H9 (cell line): ENCODE results near the gene CCNC. TPM values are rescaled to one million over a fixed set of nuclear protein-coding genes. Genes with fewer than 3 reads are reported as not detected.
"Not testable (repeated sequence)": the region's sequence is repeated elsewhere in the genome, so short reads cannot be mapped to it uniquely, and the experiment has no call there.

Experiments used
- DNase-seq: peaks from one replicate; pipeline ENCODE4 v3.0.0-alpha.2; 2017
- H2AFZ ChIP-seq: one replicate; pipeline ENCODE4 v1.6.1; 2013; ENCODE audit warnings: mild to moderate bottlenecking, low read length, control low read depth, moderate library complexity
- H2AK5ac ChIP-seq: 2 replicates; pipeline ENCODE4 v1.6.1; 2013; ENCODE audit warnings: low read length, control low read depth, mixed read lengths; ENCODE audit not compliant: insufficient read length
- H2BK120ac ChIP-seq: one replicate; pipeline ENCODE4 v1.6.1; 2013; ENCODE audit warnings: low read depth, mild to moderate bottlenecking, low read length, control low read depth, inconsistent platforms; ENCODE audit not compliant: poor library complexity, severe bottlenecking
- H2BK12ac ChIP-seq: 2 replicates; pipeline ENCODE4 v1.6.1; 2013; ENCODE audit warnings: low read length, control low read depth, mixed read lengths, low read depth; ENCODE audit not compliant: insufficient read length
- H2BK15ac ChIP-seq: 2 replicates; pipeline ENCODE4 v1.6.1; 2013; ENCODE audit warnings: low read depth, low read length, control low read depth
- H2BK20ac ChIP-seq: one replicate; pipeline ENCODE4 v1.6.1; 2013; ENCODE audit warnings: low read depth, mild to moderate bottlenecking, low read length, control low read depth, inconsistent platforms; ENCODE audit not compliant: poor library complexity, severe bottlenecking
- H2BK5ac ChIP-seq: 2 replicates; pipeline ENCODE4 v1.6.1; 2013; ENCODE audit warnings: low read length, control low read depth, mixed read lengths; ENCODE audit not compliant: insufficient read length
- H3K14ac ChIP-seq: 2 replicates; pipeline ENCODE4 v1.6.1; 2013; ENCODE audit warnings: low read length, control low read depth; ENCODE audit not compliant: insufficient read depth
- H3K18ac ChIP-seq: 2 replicates; pipeline ENCODE4 v1.6.1; 2013; ENCODE audit warnings: low read depth, mild to moderate bottlenecking, mixed read lengths, low read length, control low read depth; ENCODE audit not compliant: insufficient read length
- H3K23ac ChIP-seq: 2 replicates; pipeline ENCODE4 v1.6.1; 2013; ENCODE audit warnings: low read length, control low read depth, mixed read lengths, low read depth; ENCODE audit not compliant: insufficient read length
- H3K23me2 ChIP-seq: 2 replicates; pipeline ENCODE4 v1.6.1; 2013; ENCODE audit warnings: low read depth, mild to moderate bottlenecking, mixed read lengths, low read length, control low read depth; ENCODE audit not compliant: insufficient read length, poor library complexity, severe bottlenecking
- H3K27ac ChIP-seq: 2 replicates; pipeline ENCODE4 v1.5.1; 2013; ENCODE audit warnings: low read length, control low read depth, mixed read lengths, low read depth; ENCODE audit not compliant: insufficient read length
- H3K27me3 ChIP-seq: 2 replicates; pipeline ENCODE4 v1.6.1; 2013; ENCODE audit warnings: low read length, control low read depth, inconsistent platforms; ENCODE audit not compliant: insufficient read depth
- H3K4ac ChIP-seq: 2 replicates; pipeline ENCODE4 v1.6.1; 2013; ENCODE audit warnings: low read depth, mild to moderate bottlenecking, control low read depth, inconsistent platforms, low read length, moderate library complexity
- H3K4me1 ChIP-seq: 2 replicates; pipeline ENCODE4 v1.6.1; 2013; ENCODE audit warnings: low read length, control low read depth, inconsistent platforms; ENCODE audit not compliant: insufficient read depth
- H3K4me2 ChIP-seq: 2 replicates; pipeline ENCODE4 v1.6.1; 2013; ENCODE audit warnings: low read length, control low read depth, mixed read lengths; ENCODE audit not compliant: insufficient read length, insufficient read depth
- H3K56ac ChIP-seq: 2 replicates; pipeline ENCODE4 v1.6.1; 2013; ENCODE audit warnings: low read depth, mild to moderate bottlenecking, mixed read lengths, low read length, control low read depth; ENCODE audit not compliant: insufficient read length
- H3K79me1 ChIP-seq: 2 replicates; pipeline ENCODE4 v1.6.1; 2013; ENCODE audit warnings: low read depth, mild to moderate bottlenecking, moderate library complexity, low read length, control low read depth, inconsistent platforms; ENCODE audit not compliant: insufficient read depth, poor library complexity, severe bottlenecking
- H3K79me2 ChIP-seq: 2 replicates; pipeline ENCODE4 v1.6.1; 2013; ENCODE audit warnings: low read length, control low read depth, inconsistent platforms; ENCODE audit not compliant: insufficient read depth
- H3K9ac ChIP-seq: 2 replicates; pipeline ENCODE4 v1.6.1; 2013; ENCODE audit warnings: low read length, control low read depth, mixed read lengths; ENCODE audit not compliant: insufficient read length; ENCODE audit errors: extremely low read depth
- H3K9me3 ChIP-seq: one replicate; pipeline ENCODE4 v1.6.1; 2013; ENCODE audit warnings: low read depth, low read length, inconsistent platforms; ENCODE audit not compliant: control insufficient read depth
- H3T11ph ChIP-seq: one replicate; pipeline ENCODE4 v1.6.1; 2013; ENCODE audit warnings: mild to moderate bottlenecking, low read length, control low read depth, inconsistent platforms
- H4K20me1 ChIP-seq: one replicate; pipeline ENCODE4 v1.6.1; 2013; ENCODE audit not compliant: control insufficient read depth, insufficient read length, insufficient read depth
- H4K5ac ChIP-seq: 2 replicates; pipeline ENCODE4 v1.6.1; 2013; ENCODE audit warnings: low read depth, mild to moderate bottlenecking, mixed read lengths, low read length, control low read depth; ENCODE audit not compliant: insufficient read length
- H4K8ac ChIP-seq: replicated peaks from 2 replicates; pipeline ENCODE4 v1.6.1; 2013; ENCODE audit warnings: low read length, control low read depth, mixed read lengths, low read depth; ENCODE audit not compliant: insufficient read length
- H4K91ac ChIP-seq: 2 replicates; pipeline ENCODE4 v1.6.1; 2013; ENCODE audit warnings: low read depth, mild to moderate bottlenecking, moderate library complexity, mixed read lengths, low read length, control low read depth; ENCODE audit not compliant: insufficient read length
- H3K27ac Mint-ChIP-seq, 3 experiments: 2 replicates in 2 of 3; 3 replicates in 1 of 3; pipeline ENCODE4 v1.8.0; 2020 to 2021; ENCODE audit warnings: mixed read lengths in 3 of 3, mild to moderate bottlenecking in 1 of 3, moderate library complexity in 1 of 3
- H3K27me3 Mint-ChIP-seq: 2 replicates; pipeline ENCODE4 v1.8.0; 2021; ENCODE audit warnings: low read depth, mild to moderate bottlenecking, moderate library complexity, mixed read lengths
- H3K36me3 Mint-ChIP-seq, 3 experiments: 2 replicates in 2 of 3; 3 replicates in 1 of 3; pipeline ENCODE4 v1.8.0; 2020 to 2021; ENCODE audit warnings: low read depth in 3 of 3, mixed read lengths in 3 of 3; ENCODE audit not compliant: insufficient read depth in 1 of 3
- H3K4me1 Mint-ChIP-seq, 2 experiments: 2 replicates each; pipeline ENCODE4 v1.8.0; 2020; ENCODE audit warnings: mixed read lengths in 2 of 2
- H3K4me3 Mint-ChIP-seq, 2 experiments: 2 replicates in 1 of 2; 3 replicates in 1 of 2; pipeline ENCODE4 v1.8.0; 2020 to 2021; ENCODE audit warnings: mild to moderate bottlenecking in 2 of 2, mixed read lengths in 2 of 2, moderate library complexity in 1 of 2
- H3K9me3 Mint-ChIP-seq, 2 experiments: 2 replicates in 1 of 2; 3 replicates in 1 of 2; pipeline ENCODE4 v1.8.0; 2020; ENCODE audit warnings: mild to moderate bottlenecking in 2 of 2, mixed read lengths in 2 of 2, moderate library complexity in 1 of 2
- WGBS: extraction: QIAGEN DNeasy Blood & Tissue Kit; methylation state at CpG from one replicate; pipeline ENCODE4 v1.1.7; 2013; ENCODE audit warnings: missing lambda C conversion rate, low lambda C conversion rate, mixed read lengths; ENCODE audit not compliant: insufficient read length; ENCODE audit errors: extremely low coverage; 5-methylcytosine and 5-hydroxymethylcytosine counted together
- total RNA-seq: library from RNA; stranded (reverse); gene quantifications from 2 replicates; pipeline ENCODE4 v1.2.1, GENCODE V29; 2021
- TF ChIP-seq, protein P1 (sequence below): fragments of 200-600 bp; sonication (generic); conservative IDR thresholded peaks from 3 replicates; pipeline ENCODE4 v1.8.0; 2021; ENCODE audit warnings: antibody characterized with exemption, mild to moderate bottlenecking

The CCNC gene
- total RNA-seq, 1 experiment from 2014 or later, result 112 TPM

DNA sequence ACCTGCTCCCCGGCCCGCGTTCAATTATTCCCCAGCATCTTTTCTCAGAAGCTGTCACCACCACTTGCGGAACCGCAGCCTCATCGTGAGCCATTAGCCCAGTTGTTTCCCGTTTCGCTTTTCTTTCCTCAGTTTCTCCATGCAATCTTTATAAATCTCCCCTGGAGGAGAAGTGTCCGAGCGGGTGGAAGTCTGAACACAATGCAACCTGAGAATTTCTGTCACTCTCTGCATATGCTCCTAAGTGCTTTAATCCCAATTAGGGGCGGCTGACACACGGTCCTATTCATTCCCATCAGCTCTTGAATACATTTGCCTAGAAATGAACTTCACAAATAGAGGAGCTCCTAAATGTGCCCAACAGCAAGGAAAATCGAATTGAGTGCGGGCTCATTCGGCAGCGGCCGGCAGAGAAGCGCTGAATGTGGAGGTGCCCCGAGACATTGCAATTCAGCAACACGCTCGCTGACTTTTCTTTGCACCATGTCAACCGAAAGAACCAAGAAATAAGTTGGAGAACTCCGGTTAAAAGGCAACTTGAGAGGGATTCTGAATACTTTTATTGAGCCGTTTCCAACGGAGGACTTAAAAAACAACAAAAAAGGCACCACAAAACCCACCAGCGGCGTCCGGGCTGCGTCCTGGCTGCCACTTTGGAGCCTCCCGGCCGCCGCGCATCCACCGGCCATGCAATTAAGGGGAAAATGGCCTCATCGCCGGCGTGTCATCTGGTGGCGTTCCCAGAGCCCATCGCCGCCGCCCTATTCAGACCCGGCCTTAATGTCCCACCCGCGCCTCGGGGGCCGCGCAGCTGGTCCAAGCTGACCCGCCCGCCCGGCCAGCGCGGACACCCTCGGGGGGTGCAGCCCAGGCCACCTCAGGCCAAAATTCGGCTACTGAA, 34.3 kb upstream of the CCNC start:
- peaks cover 89% of the 10 kb centered on the region for H3K27me3 ChIP-seq
- peaks cover 23 to 31% of the 10 kb centered on the region in 2 experiments for H3K4me1 Mint-ChIP-seq
- H3K27ac Mint-ChIP-seq, result no peak overlapping the region
- H3K23me2 ChIP-seq, result no peaks in the 10 kb centered on the region
- H4K20me1 ChIP-seq, result no peaks in the 10 kb centered on the region
- no peaks in the 10 kb centered on the region for H3K4me1 ChIP-seq
- H3K56ac ChIP-seq, result no peak overlapping the region
- H3K9me3 ChIP-seq, result no peaks in the 10 kb centered on the region
- H3K79me2 ChIP-seq, result no peaks in the 10 kb centered on the region
- peak overlapping the region; percentile 27 to 69; a peak in 4 of 5 replicates for H3K4me3 Mint-ChIP-seq
- no CpG with 5 or more reads among the region's 54 CpGs for WGBS
- peaks cover 0 to 3% of the 10 kb centered on the region in 2 experiments; a peak in 1 of 5 replicates for H3K9me3 Mint-ChIP-seq
- no peak overlapping the region for H4K91ac ChIP-seq
- no peak overlapping the region for H3K9ac ChIP-seq
- peak overlapping the region; percentile 46 for H3K4me2 ChIP-seq
- no peak overlapping the region for H3T11ph ChIP-seq
- TF ChIP-seq, protein P1, sequence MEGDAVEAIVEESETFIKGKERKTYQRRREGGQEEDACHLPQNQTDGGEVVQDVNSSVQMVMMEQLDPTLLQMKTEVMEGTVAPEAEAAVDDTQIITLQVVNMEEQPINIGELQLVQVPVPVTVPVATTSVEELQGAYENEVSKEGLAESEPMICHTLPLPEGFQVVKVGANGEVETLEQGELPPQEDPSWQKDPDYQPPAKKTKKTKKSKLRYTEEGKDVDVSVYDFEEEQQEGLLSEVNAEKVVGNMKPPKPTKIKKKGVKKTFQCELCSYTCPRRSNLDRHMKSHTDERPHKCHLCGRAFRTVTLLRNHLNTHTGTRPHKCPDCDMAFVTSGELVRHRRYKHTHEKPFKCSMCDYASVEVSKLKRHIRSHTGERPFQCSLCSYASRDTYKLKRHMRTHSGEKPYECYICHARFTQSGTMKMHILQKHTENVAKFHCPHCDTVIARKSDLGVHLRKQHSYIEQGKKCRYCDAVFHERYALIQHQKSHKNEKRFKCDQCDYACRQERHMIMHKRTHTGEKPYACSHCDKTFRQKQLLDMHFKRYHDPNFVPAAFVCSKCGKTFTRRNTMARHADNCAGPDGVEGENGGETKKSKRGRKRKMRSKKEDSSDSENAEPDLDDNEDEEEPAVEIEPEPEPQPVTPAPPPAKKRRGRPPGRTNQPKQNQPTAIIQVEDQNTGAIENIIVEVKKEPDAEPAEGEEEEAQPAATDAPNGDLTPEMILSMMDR, result no peak
- H3K4ac ChIP-seq, result no peak overlapping the region
- H2BK120ac ChIP-seq, result no peak overlapping the region
- H3K79me1 ChIP-seq, result no peaks in the 10 kb centered on the region
- H3K14ac ChIP-seq, result no peak overlapping the region
- H2AFZ ChIP-seq, result no peak overlapping the region
- no peak overlapping the region for H3K18ac ChIP-seq
- DNase-seq, result peak; percentile 45
- H2BK12ac ChIP-seq, result no peak overlapping the region
- H4K8ac ChIP-seq, result no peak overlapping the region
- H2BK20ac ChIP-seq, result no peak overlapping the region
- H2BK5ac ChIP-seq, result no peak overlapping the region
- no peak overlapping the region for H2AK5ac ChIP-seq
- no peak overlapping the region for H3K27ac ChIP-seq
- peaks cover 100% of the 10 kb centered on the region for H3K27me3 Mint-ChIP-seq
- H2BK15ac ChIP-seq, result no peak overlapping the region
- no peak overlapping the region for H3K23ac ChIP-seq
- no peaks in the 10 kb centered on the region for H3K36me3 Mint-ChIP-seq
- no peak overlapping the region for H4K5ac ChIP-seq

DNA sequence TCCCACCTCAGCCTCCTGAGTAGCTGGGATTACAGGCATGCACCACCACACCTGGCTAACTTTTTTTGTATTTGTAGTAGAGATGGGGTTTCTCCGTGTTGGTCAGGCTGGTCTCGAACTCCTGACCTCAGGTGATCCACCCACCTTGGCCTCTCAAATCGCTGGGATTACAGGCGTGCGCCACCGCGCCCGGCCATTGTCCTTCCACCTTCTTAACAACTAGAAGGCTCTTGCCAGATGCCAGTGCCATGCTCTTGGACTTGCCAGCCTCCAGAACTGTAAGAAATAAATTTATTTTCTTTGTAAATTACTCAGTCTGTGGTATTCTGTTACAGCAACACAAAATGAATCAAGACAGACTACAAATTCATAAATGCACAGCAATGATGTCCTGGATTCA, 26.2 kb upstream of the CCNC start:
- not testable (repeated sequence) for DNase-seq, H2BK20ac ChIP-seq, H3K4ac ChIP-seq, H3K79me1 ChIP-seq, H3K23ac ChIP-seq, H2BK120ac ChIP-seq, H3K18ac ChIP-seq, H4K5ac ChIP-seq, H4K8ac ChIP-seq, H2AFZ ChIP-seq, H3T11ph ChIP-seq, H3K9me3 Mint-ChIP-seq, H3K4me1 ChIP-seq, H4K20me1 ChIP-seq, H3K14ac ChIP-seq, H3K9ac ChIP-seq, H3K23me2 ChIP-seq, H3K27ac ChIP-seq, H3K27ac Mint-ChIP-seq, H2BK15ac ChIP-seq, H3K9me3 ChIP-seq, H4K91ac ChIP-seq, H3K79me2 ChIP-seq, H3K4me2 ChIP-seq, H3K56ac ChIP-seq, H3K36me3 Mint-ChIP-seq, H2BK5ac ChIP-seq, H2AK5ac ChIP-seq, H2BK12ac ChIP-seq, H3K4me3 Mint-ChIP-seq
- Mint-ChIP-seq H3K4me1 (peaks cover 4 to 19% of the 10 kb centered on the region in 2 experiments), H3K27me3 (peaks cover 100% of the 10 kb centered on the region)
- H3K27me3 ChIP-seq, result peaks cover 75% of the 10 kb centered on the region
- no CpG with 5 or more reads among the region's 8 CpGs for WGBS
